ENCODE results near the gene ITGA2.

DNA sequence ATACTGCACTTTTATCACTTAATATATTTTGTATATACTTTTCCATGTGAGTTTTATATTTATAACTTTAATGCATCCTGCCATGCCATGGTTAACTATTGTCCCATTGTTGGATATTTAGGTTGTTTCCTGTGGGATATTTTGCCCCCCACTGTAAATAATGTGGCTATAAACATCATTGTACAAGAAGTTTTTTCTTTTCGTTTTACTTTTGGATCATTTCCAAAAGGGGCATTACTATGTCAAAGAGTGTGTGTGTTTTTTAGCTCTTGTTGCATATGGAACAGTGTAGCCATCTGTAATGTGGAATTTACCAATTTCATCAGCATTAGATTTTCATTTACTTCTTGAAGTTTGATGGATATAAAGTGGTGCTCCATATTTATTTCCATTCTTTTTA is 13.3 kb downstream of the ITGA2 start:
- TF ChIP-seq, protein P1, sequence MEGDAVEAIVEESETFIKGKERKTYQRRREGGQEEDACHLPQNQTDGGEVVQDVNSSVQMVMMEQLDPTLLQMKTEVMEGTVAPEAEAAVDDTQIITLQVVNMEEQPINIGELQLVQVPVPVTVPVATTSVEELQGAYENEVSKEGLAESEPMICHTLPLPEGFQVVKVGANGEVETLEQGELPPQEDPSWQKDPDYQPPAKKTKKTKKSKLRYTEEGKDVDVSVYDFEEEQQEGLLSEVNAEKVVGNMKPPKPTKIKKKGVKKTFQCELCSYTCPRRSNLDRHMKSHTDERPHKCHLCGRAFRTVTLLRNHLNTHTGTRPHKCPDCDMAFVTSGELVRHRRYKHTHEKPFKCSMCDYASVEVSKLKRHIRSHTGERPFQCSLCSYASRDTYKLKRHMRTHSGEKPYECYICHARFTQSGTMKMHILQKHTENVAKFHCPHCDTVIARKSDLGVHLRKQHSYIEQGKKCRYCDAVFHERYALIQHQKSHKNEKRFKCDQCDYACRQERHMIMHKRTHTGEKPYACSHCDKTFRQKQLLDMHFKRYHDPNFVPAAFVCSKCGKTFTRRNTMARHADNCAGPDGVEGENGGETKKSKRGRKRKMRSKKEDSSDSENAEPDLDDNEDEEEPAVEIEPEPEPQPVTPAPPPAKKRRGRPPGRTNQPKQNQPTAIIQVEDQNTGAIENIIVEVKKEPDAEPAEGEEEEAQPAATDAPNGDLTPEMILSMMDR (IDR thresholded peaks at IDR 0.05; ENCODE audit: low read depth, low read length), result no peak
- TF ChIP-seq, protein P2, sequence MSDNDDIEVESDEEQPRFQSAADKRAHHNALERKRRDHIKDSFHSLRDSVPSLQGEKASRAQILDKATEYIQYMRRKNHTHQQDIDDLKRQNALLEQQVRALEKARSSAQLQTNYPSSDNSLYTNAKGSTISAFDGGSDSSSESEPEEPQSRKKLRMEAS (IDR thresholded peaks at IDR 0.05; ENCODE audit: low read depth, low read length), result no peak
- TF ChIP-seq POLR2A (IDR thresholded peaks at IDR 0.05; ENCODE audit: extremely low read depth, insufficient read length) (no peak), MYC (IDR thresholded peaks at IDR 0.05; ENCODE audit: low read depth, low read length) (no peak)

Data from NB4 (cell line).